ENCODE results near the gene BLOC1S1. TPM values are rescaled to one million over a fixed set of nuclear protein-coding genes. Genes with fewer than 3 reads are reported as not detected.

The BLOC1S1 gene
- total and polyA plus RNA-seq, 12 donors, result 68.3 to 515 (median 105) TPM

DNA sequence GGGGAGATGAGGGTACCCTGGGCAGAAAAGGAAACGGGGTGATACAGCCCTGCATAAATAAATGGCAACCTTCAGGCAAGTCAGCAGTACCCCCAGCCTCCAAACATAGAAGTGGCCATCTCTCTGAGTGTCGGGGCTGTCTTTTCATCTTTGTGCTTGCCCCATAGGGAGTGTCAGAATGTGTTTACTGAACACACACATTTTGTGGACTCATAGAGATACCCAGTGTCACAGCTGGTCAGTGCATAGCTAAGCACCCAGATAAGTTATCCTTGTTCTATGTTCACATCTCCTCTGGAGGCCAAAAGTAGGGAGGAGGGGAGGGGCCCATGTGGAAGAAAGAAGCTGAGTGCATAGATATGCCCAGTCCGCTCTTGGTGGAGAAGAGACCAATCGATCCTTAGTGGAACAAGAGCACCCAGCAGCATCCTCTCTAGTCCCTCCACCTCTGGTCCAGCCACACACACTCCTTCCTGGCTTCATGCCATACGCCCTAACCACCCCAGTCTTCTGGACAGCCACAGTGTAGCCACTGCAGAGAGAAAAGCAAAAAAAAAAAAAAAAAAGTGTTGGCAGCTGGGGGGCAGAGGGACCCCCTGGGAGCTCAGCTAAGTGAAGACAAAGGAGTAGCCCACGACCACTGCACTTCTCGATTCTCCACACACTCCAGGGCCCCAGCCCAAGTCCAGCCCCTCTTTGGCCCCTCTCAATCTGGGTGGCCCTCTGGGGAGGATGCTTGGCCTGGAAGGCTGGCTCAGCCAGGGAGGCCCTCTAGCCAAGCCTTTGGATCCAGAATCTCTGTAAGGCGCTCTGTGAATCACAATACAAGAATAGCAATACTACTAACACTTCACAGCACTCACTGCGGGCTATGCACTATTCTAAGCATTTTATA lies 10.8 kb upstream of the BLOC1S1 start:
- DNase-seq (no peak), ATAC-seq (peak in 7 of 8 donors; percentile 1 to 15 (median 8))
- TF ChIP-seq, protein P1, sequence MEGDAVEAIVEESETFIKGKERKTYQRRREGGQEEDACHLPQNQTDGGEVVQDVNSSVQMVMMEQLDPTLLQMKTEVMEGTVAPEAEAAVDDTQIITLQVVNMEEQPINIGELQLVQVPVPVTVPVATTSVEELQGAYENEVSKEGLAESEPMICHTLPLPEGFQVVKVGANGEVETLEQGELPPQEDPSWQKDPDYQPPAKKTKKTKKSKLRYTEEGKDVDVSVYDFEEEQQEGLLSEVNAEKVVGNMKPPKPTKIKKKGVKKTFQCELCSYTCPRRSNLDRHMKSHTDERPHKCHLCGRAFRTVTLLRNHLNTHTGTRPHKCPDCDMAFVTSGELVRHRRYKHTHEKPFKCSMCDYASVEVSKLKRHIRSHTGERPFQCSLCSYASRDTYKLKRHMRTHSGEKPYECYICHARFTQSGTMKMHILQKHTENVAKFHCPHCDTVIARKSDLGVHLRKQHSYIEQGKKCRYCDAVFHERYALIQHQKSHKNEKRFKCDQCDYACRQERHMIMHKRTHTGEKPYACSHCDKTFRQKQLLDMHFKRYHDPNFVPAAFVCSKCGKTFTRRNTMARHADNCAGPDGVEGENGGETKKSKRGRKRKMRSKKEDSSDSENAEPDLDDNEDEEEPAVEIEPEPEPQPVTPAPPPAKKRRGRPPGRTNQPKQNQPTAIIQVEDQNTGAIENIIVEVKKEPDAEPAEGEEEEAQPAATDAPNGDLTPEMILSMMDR (IDR thresholded peaks at IDR 0.05), result no peak
- Histone ChIP-seq H3K27me3 (peaks cover 0 to 20% (median 0%) of the 10 kb centered on the region in 7 donors), H3K27ac (peak overlapping the region; percentile 62 to 98 (median 89)), H3K4me3 (peak overlapping the region; percentile 19 to 87 (median 72)), H3K36me3 (peaks cover 0 to 24% (median 0%) of the 10 kb centered on the region in 9 donors), H3K9me3 (no peaks in the 10 kb centered on the region), H3K4me1 (peaks cover 2 to 81% (median 55%) of the 10 kb centered on the region in 9 donors)
- intact Hi-C loops (cut with DNase I), result no loop called here
- WGBS, 2 donors, result 32 to 43% methylated on average over 9 of the region's 9 CpGs

DNA sequence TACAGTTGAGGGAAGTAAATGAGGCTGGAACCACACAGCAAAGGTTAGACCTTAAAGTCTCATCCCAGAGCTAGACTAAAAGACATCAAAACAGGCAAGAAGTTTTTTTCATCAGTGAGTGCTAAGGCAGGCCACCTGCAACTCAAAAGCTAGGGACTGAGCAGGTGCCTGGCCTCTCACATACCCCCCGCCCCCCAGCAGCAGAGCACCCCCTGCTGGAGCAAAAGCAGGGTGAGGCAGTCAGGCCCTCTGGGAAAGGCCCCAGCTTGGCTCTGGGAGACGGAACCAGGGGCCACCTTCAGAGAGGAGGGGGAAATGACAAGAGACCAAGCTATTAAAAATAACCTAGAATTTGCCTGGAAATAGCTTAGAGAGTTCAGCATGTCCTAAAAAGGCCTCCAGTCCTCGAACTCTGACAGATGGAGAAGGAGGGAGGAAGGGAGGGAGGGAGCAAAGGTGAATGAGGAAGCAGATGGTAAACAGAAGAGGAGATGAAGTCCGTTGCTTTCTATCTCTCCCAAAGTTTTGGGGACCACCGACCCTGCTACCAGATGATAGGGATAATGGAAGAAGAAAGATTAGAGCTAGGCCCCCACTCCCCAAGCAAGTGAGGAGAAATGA lies 10.0 kb upstream of the BLOC1S1 start:
- H3K27me3 ChIP-seq, result peaks cover 0 to 20% (median 0%) of the 10 kb centered on the region in 7 donors
- peak overlapping the region; percentile 41 to 87 (median 72) for H3K4me3 ChIP-seq
- peaks cover 0 to 15% (median 0%) of the 10 kb centered on the region in 9 donors for H3K36me3 ChIP-seq
- ATAC-seq, result peak in 3 of 8 donors; percentile 18 to 24 (median 18)
- TF ChIP-seq, protein P1 (IDR thresholded peaks at IDR 0.05), result peak in 8 of 9 donors; percentile 30 to 67 (median 54)
- DNase-seq, result peak in 1 of 2 donors; percentile 46
- WGBS, 2 donors, result 21 to 38% methylated on average over 5 of the region's 5 CpGs
- intact Hi-C loops (cut with DNase I), result no loop called here
- H3K27ac ChIP-seq, result peak overlapping the region; percentile 59 to 98 (median 89)
- H3K4me1 ChIP-seq, result peaks cover 0 to 73% (median 47%) of the 10 kb centered on the region in 9 donors
- no peaks in the 10 kb centered on the region for H3K9me3 ChIP-seq

DNA sequence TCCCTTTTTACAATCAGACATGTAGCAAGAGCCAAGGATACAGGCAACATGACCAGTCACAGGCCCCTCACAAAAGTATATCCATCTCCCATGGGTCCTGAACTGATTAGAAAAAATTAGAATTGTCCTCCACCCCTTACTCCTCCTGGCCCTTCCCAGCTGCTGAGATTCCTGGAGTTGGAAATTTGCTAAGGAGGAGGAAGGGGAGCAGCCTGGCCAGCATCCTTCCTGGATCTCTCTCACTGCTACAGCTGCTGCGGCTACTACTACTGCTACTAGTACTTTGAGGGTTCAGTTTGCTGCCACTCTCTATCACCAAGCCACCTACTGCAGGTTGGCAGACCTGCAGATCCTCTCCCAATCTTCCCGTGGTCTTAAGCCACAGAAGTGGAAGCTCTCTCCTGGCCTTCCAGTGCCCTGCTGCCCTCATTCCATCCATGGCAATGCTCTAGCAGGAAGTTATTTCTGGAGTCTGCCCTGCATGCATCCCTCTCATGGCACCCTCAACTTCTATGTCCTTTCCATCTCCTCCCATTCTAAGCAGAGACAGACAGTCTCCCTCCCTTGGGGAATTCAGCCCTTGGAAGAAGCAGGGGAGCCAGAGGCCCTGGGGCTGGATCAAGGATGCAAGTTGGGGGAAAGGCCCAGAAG lies 9.2 kb upstream of the BLOC1S1 start:
- DNase-seq (no peak), ATAC-seq (no peak)
- TF ChIP-seq, protein P1 (IDR thresholded peaks at IDR 0.05), result no peak
- Histone ChIP-seq H3K27me3 (peaks cover 0 to 20% (median 0%) of the 10 kb centered on the region in 7 donors), H3K4me1 (peaks cover 0 to 65% (median 42%) of the 10 kb centered on the region in 9 donors), H3K36me3 (peaks cover 0 to 11% (median 0%) of the 10 kb centered on the region in 9 donors), H3K4me3 (peak overlapping the region; percentile 41 to 87 (median 72)), H3K27ac (peak overlapping the region; percentile 59 to 98 (median 89)), H3K9me3 (no peaks in the 10 kb centered on the region)
- intact Hi-C loops (cut with DNase I), result no loop called here
- WGBS, 2 donors, result 27 to 40% methylated on average over 2 of the region's 2 CpGs

DNA sequence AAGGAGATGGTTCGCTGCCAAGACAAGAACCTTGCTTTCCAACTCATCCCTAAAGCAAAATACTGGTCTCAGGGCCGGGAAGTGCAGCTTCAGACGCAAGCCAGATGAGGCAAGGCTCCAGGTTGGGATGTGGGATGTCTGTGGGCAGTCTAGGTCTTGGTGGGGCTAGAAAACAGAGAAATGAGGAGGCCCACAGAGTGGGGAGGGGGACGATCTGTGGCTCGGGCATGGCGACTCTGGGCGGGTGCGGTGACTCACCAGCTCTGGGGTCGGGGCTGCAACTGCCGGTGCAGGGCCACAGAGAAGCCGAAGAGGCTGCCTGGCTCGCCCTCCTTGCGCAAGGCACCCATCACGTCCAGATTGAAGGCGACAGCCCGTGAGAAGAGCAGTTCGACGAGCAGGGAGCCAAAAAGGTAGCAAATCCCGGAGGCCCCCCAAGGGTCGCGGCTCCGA lies 8.6 kb upstream of the BLOC1S1 start:
- Histone ChIP-seq H3K27ac (peak overlapping the region; percentile 59 to 98 (median 89)), H3K27me3 (peaks cover 0 to 20% (median 0%) of the 10 kb centered on the region in 7 donors), H3K4me3 (peak overlapping the region; percentile 41 to 87 (median 72)), H3K4me1 (peaks cover 0 to 60% (median 42%) of the 10 kb centered on the region in 9 donors), H3K36me3 (peaks cover 0 to 7% (median 0%) of the 10 kb centered on the region in 9 donors), H3K9me3 (no peaks in the 10 kb centered on the region)
- intact Hi-C loops (cut with DNase I), result no loop called here
- DNase-seq (no peak), ATAC-seq (no peak)
- TF ChIP-seq, protein P1 (IDR thresholded peaks at IDR 0.05), result no peak
- WGBS, 2 donors, result 2 to 11% methylated on average over 22 of the region's 22 CpGs
